ENCODE measurements around the gene CACYBP. TPM values are rescaled to one million over a fixed set of nuclear protein-coding genes. Genes with fewer than 3 reads are reported as not detected.

CACYBP gene

GRCh38 chr1:175045097-175045496 is 45.4 kb downstream of the CACYBP start:
- Histone ChIP-seq H3K9ac (ENCODE audit: low read depth, low read length) (no peak overlapping the region), H3K4me2 (ENCODE audit: low read length) (no peak overlapping the region), H3K4me3 (ENCODE audit: low read length) (no peak overlapping the region), H3K9me3 (replicated peaks; ENCODE audit: low read length) (no peaks in the 10 kb centered on the region), H3K27me3 (ENCODE audit: control insufficient read depth, insufficient read depth, low read length) (peaks cover 3% of the 10 kb centered on the region), H3K4me1 (ENCODE audit: control insufficient read depth, insufficient read depth, low read length) (no peaks in the 10 kb centered on the region), H3K36me3 (ENCODE audit: insufficient read depth, low read length) (no peaks in the 10 kb centered on the region)

DNA sequence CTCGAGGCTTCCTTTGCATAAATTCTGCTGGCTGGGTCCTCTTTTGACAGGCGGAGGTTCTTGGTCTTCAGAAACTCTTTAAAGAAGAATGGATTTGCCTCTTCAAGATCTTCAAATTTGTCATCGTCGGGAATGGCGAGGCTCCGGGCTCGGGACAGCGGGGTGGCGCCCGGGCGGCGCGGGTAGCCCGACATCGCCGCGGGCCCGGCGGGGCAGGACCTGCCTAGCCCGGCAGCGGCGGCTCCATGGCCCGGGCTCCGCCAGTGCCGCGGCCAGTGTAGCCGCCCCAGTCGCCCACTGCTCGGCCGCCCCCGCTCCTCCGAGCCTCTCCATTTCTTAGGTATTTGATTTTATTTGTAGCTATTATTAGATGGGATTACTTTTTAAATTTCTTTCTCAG is 45.8 kb downstream of the CACYBP start:
- no peaks in the 10 kb centered on the region for H3K27me3 ChIP-seq (ENCODE audit: control insufficient read depth, insufficient read depth, low read length)
- no peak overlapping the region for H3K9ac ChIP-seq (ENCODE audit: low read depth, low read length)
- no peak overlapping the region for H3K4me3 ChIP-seq (ENCODE audit: low read length)
- no peaks in the 10 kb centered on the region for H3K36me3 ChIP-seq (ENCODE audit: insufficient read depth, low read length)
- H3K9me3 ChIP-seq (replicated peaks; ENCODE audit: low read length), result no peaks in the 10 kb centered on the region
- H3K4me1 ChIP-seq (ENCODE audit: control insufficient read depth, insufficient read depth, low read length), result no peaks in the 10 kb centered on the region
- H3K4me2 ChIP-seq (ENCODE audit: low read length), result no peak overlapping the region

GRCh38 chr1:175050992-175051391 is 51.2 kb downstream of the CACYBP start:
- Histone ChIP-seq H3K4me2 (ENCODE audit: low read length) (no peak overlapping the region), H3K36me3 (ENCODE audit: insufficient read depth, low read length) (no peaks in the 10 kb centered on the region), H3K27me3 (ENCODE audit: control insufficient read depth, insufficient read depth, low read length) (peaks cover 2% of the 10 kb centered on the region), H3K4me1 (ENCODE audit: control insufficient read depth, insufficient read depth, low read length) (no peaks in the 10 kb centered on the region), H3K9ac (ENCODE audit: low read depth, low read length) (no peak overlapping the region), H3K4me3 (ENCODE audit: low read length) (no peak overlapping the region), H3K9me3 (replicated peaks; ENCODE audit: low read length) (no peaks in the 10 kb centered on the region)

DNA sequence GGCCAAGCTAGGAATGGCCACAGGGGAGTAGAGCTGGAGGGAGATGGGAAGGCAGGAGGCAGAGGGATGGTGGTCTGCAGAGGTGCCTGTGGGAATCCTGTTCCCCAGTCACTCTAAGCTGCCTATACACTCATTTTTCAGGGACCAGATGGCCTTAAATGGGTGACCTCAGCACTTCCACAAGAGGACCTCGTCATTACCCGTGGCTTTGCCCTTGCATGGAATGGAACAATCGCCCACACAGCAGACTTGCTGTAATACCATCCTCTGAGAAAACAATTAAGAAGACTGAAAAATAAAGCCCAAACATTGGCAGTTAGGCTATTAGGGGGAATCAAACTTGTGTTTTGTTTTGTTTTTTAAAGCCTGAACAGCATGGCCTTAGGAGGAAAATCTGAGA is 55.0 kb downstream of the CACYBP start:
- H3K9me3 ChIP-seq (replicated peaks; ENCODE audit: low read length), result no peaks in the 10 kb centered on the region
- H3K9ac ChIP-seq (ENCODE audit: low read depth, low read length), result no peak overlapping the region
- no peaks in the 10 kb centered on the region for H3K36me3 ChIP-seq (ENCODE audit: insufficient read depth, low read length)
- no peak overlapping the region for H3K4me3 ChIP-seq (ENCODE audit: low read length)
- no peaks in the 10 kb centered on the region for H3K4me1 ChIP-seq (ENCODE audit: control insufficient read depth, insufficient read depth, low read length)
- peaks cover 2% of the 10 kb centered on the region for H3K27me3 ChIP-seq (ENCODE audit: control insufficient read depth, insufficient read depth, low read length)
- H3K4me2 ChIP-seq (ENCODE audit: low read length), result no peak overlapping the region

Small RNAs within 50 kb of the gene (small RNA-seq; reads per million reads assigned to genes)
- not detected for gene RF00019
- not detected for gene RNU6-307P
